HG02981 (cell line): Measurements from ENCODE around the gene PRADC1.

ENCODE experiments used
- ATAC-seq: cut with Tn5 transposase; IDR thresholded peaks from one replicate; pipeline ENCODE4 v1.9.1; 2021; ENCODE audit warnings: mild to moderate bottlenecking, moderate library complexity; ENCODE audit not compliant: unreplicated experiment

PRADC1 gene

GRCh38 chr2:73238149-73238548 is 5.1 kb upstream of the PRADC1 start:
- no peak for ATAC-seq

- no peak for ATAC-seq
Measured at GRCh38 chr2:73237168-73237567, 4.1 kb upstream of the PRADC1 start.

- ATAC-seq = no peak
Measured at GRCh38 chr2:73235315-73236028, 2.4 kb upstream of the PRADC1 start.

GRCh38 chr2:73233932-73234832 is 1.1 kb upstream of the PRADC1 start, which contains the start of gene CCT7:
Gene CCT7 (plus strand): TSS chr2:73234308. CDS start chr2:73234379, 71 bp downstream.
- peak; percentile 60 for ATAC-seq

- ATAC-seq = no peak
Measured at GRCh38 chr2:73232403-73233153, 461 bp downstream of the PRADC1 start.

- no peak for ATAC-seq
Measured at GRCh38 chr2:73228631-73229030, 4.4 kb downstream of the PRADC1 start.

- no peak for ATAC-seq
Measured at GRCh38 chr2:73227086-73227485, 6.0 kb downstream of the PRADC1 start.

- ATAC-seq = no peak
Measured at GRCh38 chr2:73225513-73226360, 7.3 kb downstream of the PRADC1 start.

- no peak for ATAC-seq
Measured at GRCh38 chr2:73223821-73224220, 9.2 kb downstream of the PRADC1 start.

GRCh38 chr2:73218298-73218697 is 14.7 kb downstream of the PRADC1 start:
- no peak for ATAC-seq

- no peak for ATAC-seq
Measured at GRCh38 chr2:73217826-73218225, 15.2 kb downstream of the PRADC1 start.

GRCh38 chr2:73217160-73217559 is 15.9 kb downstream of the PRADC1 start:
- no peak for ATAC-seq

GRCh38 chr2:73215254-73215653 is 17.8 kb downstream of the PRADC1 start:
- ATAC-seq = no peak

GRCh38 chr2:73214120-73215035 is 18.7 kb downstream of the PRADC1 start, which contains the start of gene SMYD5:
Gene SMYD5 (plus strand): TSS chr2:73214245. CDS start chr2:73214267, 22 bp downstream.
- peak; percentile 89 for ATAC-seq

GRCh38 chr2:73212448-73213176 is 20.4 kb downstream of the PRADC1 start:
- peak; percentile 70 for ATAC-seq

GRCh38 chr2:73212098-73212447 is 21.0 kb downstream of the PRADC1 start:
- ATAC-seq = no peak

- no peak for ATAC-seq
Measured at GRCh38 chr2:73210696-73211095, 22.3 kb downstream of the PRADC1 start.

GRCh38 chr2:73210019-73210418 is 23.0 kb downstream of the PRADC1 start:
- no peak for ATAC-seq

- no peak for ATAC-seq
Measured at GRCh38 chr2:73208258-73208657, 24.8 kb downstream of the PRADC1 start.
